ENCODE results near the gene KIF18B.
A peak's percentile ranks its signal among the peaks of the same experiment; 100 is the strongest.

KIF18B gene

GRCh38 chr17:44916781-44917241 lies 30.8 kb downstream of the KIF18B start:
- ATAC-seq (ENCODE audit: low read depth) (peak; percentile 55), DNase-seq (ENCODE audit: low spot score) (peak; percentile 90)
- no peaks in the 10 kb centered on the region for H3K9me3 ChIP-seq (ENCODE audit: severe bottlenecking)

DNA sequence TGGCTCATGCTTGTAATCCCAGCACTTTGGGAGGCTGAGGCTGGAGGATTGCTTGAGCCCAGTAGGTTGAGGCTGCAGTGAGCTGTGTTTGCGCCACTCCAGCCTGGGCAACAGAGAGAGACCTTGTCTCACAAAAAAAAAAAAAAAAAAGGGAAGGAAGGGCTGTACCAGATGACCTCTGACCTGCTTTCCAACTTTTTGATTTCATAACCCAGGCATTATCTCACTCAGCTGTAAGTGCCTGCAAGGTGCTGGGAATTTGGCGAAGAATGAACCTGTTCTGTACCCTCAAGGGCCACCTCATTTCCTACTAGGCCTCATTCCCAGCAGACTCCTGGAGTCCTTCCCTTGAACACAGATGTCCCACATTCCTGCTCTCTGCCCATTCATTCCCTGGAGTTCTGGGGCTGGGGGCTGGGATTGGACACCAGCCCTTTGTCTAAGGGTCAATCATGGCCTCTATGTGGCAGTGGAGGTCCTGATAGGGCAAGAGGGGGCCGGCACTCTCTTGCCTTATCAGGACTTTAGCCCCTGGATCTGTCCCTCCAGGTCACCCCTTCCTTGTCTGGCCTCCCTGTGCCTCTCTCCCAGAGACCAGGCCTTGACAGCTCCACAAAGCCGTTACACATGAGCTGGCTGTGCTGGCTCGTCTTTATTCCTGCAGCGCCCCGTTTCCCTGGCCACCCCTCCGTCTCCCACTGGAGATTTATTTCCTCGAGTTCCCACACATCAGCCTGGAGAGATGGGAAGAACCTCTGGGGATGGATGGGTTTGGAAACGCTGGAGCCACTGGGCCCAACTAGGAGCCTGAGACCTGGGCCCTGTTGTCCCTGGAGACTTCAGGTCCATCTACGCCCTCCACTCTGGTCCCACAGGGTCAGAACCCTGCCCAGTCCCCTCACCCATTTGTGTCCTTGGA lies 31.5 kb downstream of the KIF18B start:
- no peak overlapping the region for H3K4me3 ChIP-seq (ENCODE audit: severe bottlenecking)
- no peaks in the 10 kb centered on the region for H3K9me3 ChIP-seq (ENCODE audit: severe bottlenecking)
- TF ChIP-seq CTCF (IDR thresholded peaks at IDR 0.05; ENCODE audit: poor library complexity, severe bottlenecking) = no peak
- H3K27me3 ChIP-seq (ENCODE audit: insufficient read depth, poor library complexity, severe bottlenecking) = no peaks in the 10 kb centered on the region
- H3K4me1 ChIP-seq (ENCODE audit: insufficient read depth, poor library complexity, severe bottlenecking) = peaks cover 30% of the 10 kb centered on the region
- H3K36me3 ChIP-seq (ENCODE audit: low read depth) = no peaks in the 10 kb centered on the region
- H3K27ac ChIP-seq (ENCODE audit: poor library complexity, severe bottlenecking) = peak overlapping the region; percentile 81
- DNase-seq (ENCODE audit: low spot score) (no peak), ATAC-seq (ENCODE audit: low read depth) (peak; percentile 3; the same call in 1 of the 3 replicates)

More at GRCh38 chr17:44916781-44917241, 30.8 kb downstream of the KIF18B start:
- no peaks in the 10 kb centered on the region for H3K36me3 ChIP-seq (ENCODE audit: low read depth)
- no peaks in the 10 kb centered on the region for H3K27me3 ChIP-seq (ENCODE audit: insufficient read depth, poor library complexity, severe bottlenecking)
- peak overlapping the region; percentile 81 for H3K27ac ChIP-seq (ENCODE audit: poor library complexity, severe bottlenecking)
- H3K4me3 ChIP-seq (ENCODE audit: severe bottlenecking) = no peak overlapping the region
- TF ChIP-seq CTCF (IDR thresholded peaks at IDR 0.05; ENCODE audit: poor library complexity, severe bottlenecking) = no peak
- H3K4me1 ChIP-seq (ENCODE audit: insufficient read depth, poor library complexity, severe bottlenecking) = peaks cover 30% of the 10 kb centered on the region

- H3K4me1 ChIP-seq (ENCODE audit: insufficient read depth, poor library complexity, severe bottlenecking) = peaks cover 30% of the 10 kb centered on the region
- no peaks in the 10 kb centered on the region for H3K27me3 ChIP-seq (ENCODE audit: insufficient read depth, poor library complexity, severe bottlenecking)
- H3K36me3 ChIP-seq (ENCODE audit: low read depth) = no peaks in the 10 kb centered on the region
- H3K27ac ChIP-seq (ENCODE audit: poor library complexity, severe bottlenecking) = peak within 1 kb of the TSS; percentile 81
- TF ChIP-seq CTCF (IDR thresholded peaks at IDR 0.05; ENCODE audit: poor library complexity, severe bottlenecking) = no peak
- H3K9me3 ChIP-seq (ENCODE audit: severe bottlenecking) = no peaks in the 10 kb centered on the region
- H3K4me3 ChIP-seq (ENCODE audit: severe bottlenecking) = no peak within 1 kb of the TSS
- no peak for ATAC-seq (ENCODE audit: low read depth)
- no peak for DNase-seq (ENCODE audit: low spot score)
These were observed 32.2 kb downstream of the KIF18B start, which contains the start of gene GFAP for GRCh38 chr17:44915321-44915726. Gene GFAP (minus strand): TSS chr17:44915500. CDS start chr17:44915486, 14 bp downstream.

DNA sequence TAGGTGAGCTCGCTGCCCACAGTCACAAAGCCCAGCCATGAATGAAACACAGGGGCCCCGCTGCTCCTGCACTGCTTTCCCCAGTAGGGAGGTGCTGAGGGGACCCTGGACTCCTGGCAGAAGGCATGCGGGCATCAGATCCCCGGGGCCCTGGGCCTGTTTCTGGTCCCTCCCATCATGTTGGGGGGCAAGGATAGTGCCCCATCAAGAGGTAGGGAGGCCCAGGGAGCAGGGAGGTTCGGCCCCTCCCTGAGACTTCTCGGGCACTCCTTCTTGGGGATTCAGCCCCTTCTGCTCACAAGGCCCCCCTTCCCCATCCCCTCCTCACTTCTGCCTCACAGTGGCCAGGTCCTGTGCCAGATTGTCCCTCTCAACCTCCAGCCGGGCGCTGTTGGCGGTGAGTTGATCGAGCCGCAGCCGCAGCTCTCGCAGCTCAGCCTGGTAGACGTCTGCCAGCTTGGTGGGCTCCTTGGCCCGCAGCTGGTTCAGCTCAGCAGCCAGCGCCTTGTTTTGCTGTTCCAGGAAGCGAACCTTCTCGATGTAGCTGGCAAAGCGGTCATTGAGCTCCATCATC lies 32.8 kb downstream of the KIF18B start:
- no peak for TF ChIP-seq CTCF (IDR thresholded peaks at IDR 0.05; ENCODE audit: poor library complexity, severe bottlenecking)
- ATAC-seq (ENCODE audit: low read depth) (no peak), DNase-seq (ENCODE audit: low spot score) (no peak)
- H3K36me3 ChIP-seq (ENCODE audit: low read depth) = no peaks in the 10 kb centered on the region
- no peak overlapping the region for H3K27ac ChIP-seq (ENCODE audit: poor library complexity, severe bottlenecking)
- no peak overlapping the region for H3K4me3 ChIP-seq (ENCODE audit: severe bottlenecking)
- H3K9me3 ChIP-seq (ENCODE audit: severe bottlenecking) = no peaks in the 10 kb centered on the region
- peaks cover 33% of the 10 kb centered on the region for H3K4me1 ChIP-seq (ENCODE audit: insufficient read depth, poor library complexity, severe bottlenecking)
- no peaks in the 10 kb centered on the region for H3K27me3 ChIP-seq (ENCODE audit: insufficient read depth, poor library complexity, severe bottlenecking)

All from RWPE2 (cell line).